ENCODE data around the gene RFT1. TPM values are rescaled to one million over a fixed set of nuclear protein-coding genes. Genes with fewer than 3 reads are reported as not detected.

RFT1 gene
- polyA plus RNA-seq, 1 donor (not counting 4 experiments of a cell fraction or from before 2014, with no cell fraction given), result 34.4 TPM

DNA sequence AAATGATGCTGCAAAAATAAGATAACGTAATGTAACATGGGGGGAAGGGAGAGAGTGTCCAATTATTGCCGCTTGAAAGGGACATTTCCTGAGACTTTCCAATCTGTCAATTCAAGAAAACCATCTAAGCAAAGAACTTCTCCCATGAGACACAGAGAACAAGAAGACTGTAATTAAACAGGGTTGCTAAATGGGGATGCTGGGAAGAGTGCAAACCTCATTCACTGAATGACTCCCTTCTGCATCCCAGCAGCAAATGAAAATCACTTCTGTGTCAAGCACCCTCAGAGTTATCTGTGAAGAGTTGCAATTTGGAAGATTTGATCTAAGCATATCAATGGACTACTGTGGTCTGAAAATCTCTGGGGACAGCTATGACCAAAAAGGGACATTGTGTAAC, 3.6 kb downstream of the RFT1 start:
- dilution Hi-C loops (cut with MboI; ENCODE audit: extremely low pct_ligation_motif_present, low sequenced_read_pairs), result no loop called here

DNA sequence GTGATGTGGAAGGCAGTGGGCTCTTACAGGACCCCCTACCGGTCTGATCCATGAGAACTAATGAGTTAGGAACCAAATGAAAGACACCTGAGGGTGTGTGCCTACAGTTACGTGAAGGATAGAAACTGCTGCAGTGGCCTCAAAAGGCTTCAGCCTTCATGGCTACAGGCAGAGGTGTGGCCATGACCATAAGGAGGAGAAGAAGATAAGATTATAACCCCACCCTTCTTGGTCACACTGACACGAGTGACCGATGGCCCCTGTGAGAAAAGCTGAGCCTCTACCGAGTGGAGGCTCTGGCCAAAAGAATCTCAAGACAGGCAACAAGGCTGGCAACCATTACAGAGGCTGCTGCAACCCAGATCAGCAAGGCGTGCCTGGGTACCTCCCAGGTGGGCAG, 6.3 kb downstream of the RFT1 start:
- no peak for FAIRE-seq
- Histone ChIP-seq H3K4me3 (ENCODE audit: control insufficient read depth in 2 of 3, extremely low read depth in 1 of 3, insufficient read depth in 2 of 3, low read depth in 1 of 3, low read length in 3 of 3) (no peak overlapping the region), H4K20me1 (ENCODE audit: control insufficient read depth, extremely low read depth, insufficient read depth, low read length) (no peaks in the 10 kb centered on the region), H3K79me2 (ENCODE audit: control insufficient read depth, insufficient read depth, low read length) (peaks cover 8% of the 10 kb centered on the region), H3K4me2 (ENCODE audit: control insufficient read depth, extremely low read depth, insufficient read depth, low read depth, low read length) (no peak overlapping the region), H3K27ac (ENCODE audit: control insufficient read depth, insufficient read depth, low read length) (no peak overlapping the region), H2AFZ (ENCODE audit: control insufficient read depth, low read length) (no peak overlapping the region), H3K9ac (ENCODE audit: control insufficient read depth, extremely low read depth, insufficient read depth, low read length) (no peak overlapping the region), H3K36me3 (ENCODE audit: control insufficient read depth in 2 of 2, extremely low read depth in 1 of 2, insufficient read depth in 2 of 2, low read length in 2 of 2) (peaks cover 30 to 38% of the 10 kb centered on the region in 2 experiments), H3K9me3 (ENCODE audit: control insufficient read depth, low read depth, low read length) (no peaks in the 10 kb centered on the region), H3K27me3 (ENCODE audit: control insufficient read depth, extremely low read depth, insufficient read depth, low read length) (no peaks in the 10 kb centered on the region), H3K4me1 (ENCODE audit: control insufficient read depth, extremely low read depth, insufficient read depth, low read length) (peaks cover 3% of the 10 kb centered on the region), H3K9me1 (ENCODE audit: control insufficient read depth, extremely low read depth, insufficient read depth, low read length) (no peaks in the 10 kb centered on the region)
- dilution Hi-C loops (cut with MboI; ENCODE audit: extremely low pct_ligation_motif_present, low sequenced_read_pairs), result no loop called here
- no peak for DNase-seq (ENCODE audit: low read depth, low spot score)
- TF ChIP-seq CTCF (optimal IDR thresholded peaks at IDR 0.05 in 1 of 3, IDR thresholded peaks at IDR 0.05 in 1 of 3, conservative IDR thresholded peaks at IDR 0.05 in 1 of 3; ENCODE audit: extremely low read depth in 1 of 3, insufficient read depth in 2 of 3, low read length in 3 of 3), result no peak
- no peak for TF ChIP-seq EZH2 (IDR thresholded peaks at IDR 0.05; ENCODE audit: low read length)

More for the DNA sequence above, 3.6 kb downstream of the RFT1 start:
- H3K4me1 ChIP-seq (ENCODE audit: control insufficient read depth, extremely low read depth, insufficient read depth, low read length), result peaks cover 19% of the 10 kb centered on the region
- no peak for DNase-seq (ENCODE audit: low read depth, low spot score)
- H3K9me3 ChIP-seq (ENCODE audit: control insufficient read depth, low read depth, low read length), result no peaks in the 10 kb centered on the region
- no peak overlapping the region for H3K4me2 ChIP-seq (ENCODE audit: control insufficient read depth, extremely low read depth, insufficient read depth, low read depth, low read length)
- no peaks in the 10 kb centered on the region for H3K27me3 ChIP-seq (ENCODE audit: control insufficient read depth, extremely low read depth, insufficient read depth, low read length)
- no peaks in the 10 kb centered on the region for H4K20me1 ChIP-seq (ENCODE audit: control insufficient read depth, extremely low read depth, insufficient read depth, low read length)
- FAIRE-seq, result no peak
- no peak overlapping the region for H2AFZ ChIP-seq (ENCODE audit: control insufficient read depth, low read length)
- no peaks in the 10 kb centered on the region for H3K9me1 ChIP-seq (ENCODE audit: control insufficient read depth, extremely low read depth, insufficient read depth, low read length)
- peaks cover 20% of the 10 kb centered on the region for H3K79me2 ChIP-seq (ENCODE audit: control insufficient read depth, insufficient read depth, low read length)
- no peak overlapping the region for H3K27ac ChIP-seq (ENCODE audit: control insufficient read depth, insufficient read depth, low read length)
- no peak for TF ChIP-seq CTCF (optimal IDR thresholded peaks at IDR 0.05 in 1 of 3, IDR thresholded peaks at IDR 0.05 in 1 of 3, conservative IDR thresholded peaks at IDR 0.05 in 1 of 3; ENCODE audit: extremely low read depth in 1 of 3, insufficient read depth in 2 of 3, low read length in 3 of 3)
- no peak for TF ChIP-seq EZH2 (IDR thresholded peaks at IDR 0.05; ENCODE audit: low read length)
- no peak overlapping the region for H3K4me3 ChIP-seq (ENCODE audit: control insufficient read depth in 2 of 3, extremely low read depth in 1 of 3, insufficient read depth in 2 of 3, low read depth in 1 of 3, low read length in 3 of 3)
- H3K9ac ChIP-seq (ENCODE audit: control insufficient read depth, extremely low read depth, insufficient read depth, low read length), result no peak overlapping the region
- peaks cover 21 to 25% of the 10 kb centered on the region in 2 experiments for H3K36me3 ChIP-seq (ENCODE audit: control insufficient read depth in 2 of 2, extremely low read depth in 1 of 2, insufficient read depth in 2 of 2, low read length in 2 of 2)

All from keratinocyte (primary cell).